T-helper 1 cell treated with Interleukin-12 subunit alpha and Interleukin-12 subunit beta and Interleukin-4 antibody, amounts not matched to agents 30 ng/mL and 1 ng/mL, for 36 hours (primary cell): Measurements from ENCODE around the gene MAP7D2. TPM values are rescaled to one million over a fixed set of nuclear protein-coding genes. Genes with fewer than 3 reads are reported as not detected.

Experiments
- intact Hi-C: fragments of 100-400 bp; cut with micrococcal nuclease; formaldehyde crosslinking; loops from one replicate; pipeline ENCODE4 v1.15.1; 2024
- total RNA-seq: library from RNA; stranded (reverse); gene quantifications from 2 replicates; pipeline ENCODE4 v1.2.3, GENCODE V29; 2022

MAP7D2 gene
- total RNA-seq, 1 donor from 2014 or later = 0.12 TPM

GRCh38 chrX:19986531-19986930, 130.2 kb downstream of the MAP7D2 start:
- intact Hi-C loops = no loop called here

DNA sequence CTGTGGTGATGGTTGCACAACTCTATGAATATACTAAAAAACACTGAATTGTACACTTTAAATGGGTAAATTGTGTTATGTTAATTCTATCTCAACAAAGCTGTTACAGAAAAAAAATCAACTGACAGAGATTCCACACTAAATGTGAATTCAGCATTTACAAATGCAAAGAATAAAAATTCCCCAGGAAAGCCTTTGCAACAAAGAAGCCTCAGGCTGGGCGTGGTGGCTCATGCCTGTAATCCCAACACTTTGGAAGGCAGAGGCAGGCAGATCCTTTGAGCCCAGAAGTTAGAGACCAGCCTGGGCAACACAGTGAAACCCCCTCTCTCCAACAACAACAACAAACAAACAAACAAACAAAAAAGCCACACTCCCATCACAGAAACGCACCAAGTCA, 134.8 kb downstream of the MAP7D2 start:
- intact Hi-C loops = no loop called here

GRCh38 chrX:19975845-19976244, 140.9 kb downstream of the MAP7D2 start:
- intact Hi-C loops = no loop called here

DNA sequence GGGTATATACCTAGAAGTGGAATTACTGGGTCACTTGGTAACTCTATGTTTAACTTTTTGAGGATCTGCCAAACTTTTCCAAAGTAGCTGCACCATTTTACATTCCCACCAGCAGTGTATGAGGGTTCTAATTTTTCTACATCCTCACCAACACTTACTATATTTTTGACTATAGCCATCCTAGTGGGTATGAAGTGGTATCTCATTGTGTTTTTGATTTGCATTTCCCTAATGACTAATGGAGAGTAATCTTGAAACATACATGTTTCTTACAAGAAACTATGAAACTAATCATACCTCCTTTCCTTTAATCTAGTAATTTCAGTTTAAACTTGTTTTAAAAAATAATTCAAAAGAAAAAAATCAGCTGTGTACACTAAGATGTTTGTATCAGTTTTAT, 143.7 kb downstream of the MAP7D2 start:
- intact Hi-C loops = no loop called here

DNA sequence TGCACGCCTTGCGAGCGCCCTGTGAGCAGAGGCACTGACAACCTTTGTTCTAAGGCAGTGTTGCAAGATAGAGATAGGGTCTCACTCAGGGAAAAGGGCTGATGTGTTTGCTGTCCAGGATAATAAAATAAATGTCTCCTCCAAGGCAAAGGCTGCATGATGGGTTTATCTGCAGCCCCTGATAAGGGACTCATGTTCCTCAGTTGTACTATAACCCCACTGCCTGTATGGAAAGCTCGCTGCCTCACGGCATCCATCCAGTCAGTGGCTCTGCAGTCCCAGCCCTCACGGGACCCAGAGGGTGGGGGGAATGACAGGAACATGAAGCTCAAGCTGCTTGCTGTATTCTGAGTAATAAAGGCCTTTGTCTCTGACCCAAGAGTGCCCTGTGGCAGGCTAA, 148.4 kb downstream of the MAP7D2 start:
- intact Hi-C loops = no loop called here

DNA sequence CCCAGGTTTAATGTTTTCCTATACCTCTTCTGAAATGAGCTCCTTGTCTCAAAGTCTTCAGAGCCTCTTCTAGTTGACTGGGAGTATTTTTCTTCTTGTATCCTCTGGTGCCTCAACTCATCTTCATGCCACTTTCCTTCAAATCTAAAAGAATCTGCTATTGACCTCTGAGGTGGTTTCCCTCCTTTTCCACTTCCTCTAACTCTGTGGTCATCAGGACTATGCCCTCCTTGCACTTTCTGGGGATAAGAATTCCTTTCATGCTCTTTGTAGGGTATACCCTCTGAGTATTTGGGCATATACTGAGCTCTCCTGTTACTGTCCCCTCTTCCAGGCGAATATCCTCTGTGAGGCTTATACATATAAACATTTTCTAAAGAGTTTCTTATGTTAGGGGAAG, 150.7 kb downstream of the MAP7D2 start:
- intact Hi-C loops = no loop called here

- intact Hi-C loops = loop anchor here (1.0 kb wide), 1 partner anchor 26 kb away; no protein-coding TSS in a partner anchor
These were observed 152.5 kb downstream of the MAP7D2 start for GRCh38 chrX:19964017-19964710.

DNA sequence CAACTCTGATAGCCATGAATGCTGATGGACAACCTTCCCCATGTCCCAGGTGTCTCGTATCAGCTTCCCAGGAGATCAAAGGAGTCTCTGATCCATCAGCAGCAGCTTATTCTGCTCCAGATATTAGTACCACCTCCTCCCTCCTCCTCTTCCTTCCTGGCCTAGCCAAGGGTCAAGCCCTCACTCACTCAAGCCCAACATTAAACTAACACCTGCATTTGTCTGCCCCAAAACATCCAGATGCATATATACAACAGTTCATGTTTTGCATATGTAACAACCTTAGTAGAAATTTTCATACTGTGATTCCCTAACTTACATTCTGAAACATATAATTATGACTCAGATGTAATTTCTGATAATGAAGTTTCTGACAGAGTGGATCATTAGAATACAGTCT, 155.8 kb downstream of the MAP7D2 start:
- intact Hi-C loops = no loop called here

GRCh38 chrX:19958552-19959486, 157.9 kb downstream of the MAP7D2 start:
- intact Hi-C loops = no loop called here

GRCh38 chrX:19956923-19957322, 159.8 kb downstream of the MAP7D2 start:
- intact Hi-C loops = no loop called here

Other genes with a start within 250 kb of the MAP7D2 start
- gene SH3KBP1, start 229.3 kb downstream of the MAP7D2 start, total RNA-seq = 110 and 111 TPM in 2 replicates
- gene BCLAF3, start 125.8 kb downstream of the MAP7D2 start, total RNA-seq = 7.7 and 8.7 TPM in 2 replicates
- 46.6 and 47.5 TPM in 2 replicates for gene EIF1AX, start 24.9 kb upstream of the MAP7D2 start, total RNA-seq
- gene RPS6KA3, start 150.0 kb upstream of the MAP7D2 start, total RNA-seq = 81.0 and 82.9 TPM in 2 replicates